HFF-Myc (cell line): ENCODE results near the gene ROPN1L.

Experiments used
- DNase-seq: peaks from one replicate; pipeline ENCODE4 v3.0.0-alpha.2; 2011; ENCODE audit warnings: low read depth; ENCODE audit errors: extremely low read depth
- H3K4me3 ChIP-seq: replicated peaks from 2 replicates; pipeline ENCODE4 v1.5.1; 2011; ENCODE audit warnings: low read depth, mild to moderate bottlenecking, control low read depth, low read length
- TF ChIP-seq, protein P1 (sequence below): IDR thresholded peaks from 2 replicates; pipeline ENCODE4 v1.5.1; 2012; ENCODE audit warnings: mild to moderate bottlenecking, low read depth, low read length, control low read depth; ENCODE audit errors: missing control alignments

The ROPN1L gene

DNA sequence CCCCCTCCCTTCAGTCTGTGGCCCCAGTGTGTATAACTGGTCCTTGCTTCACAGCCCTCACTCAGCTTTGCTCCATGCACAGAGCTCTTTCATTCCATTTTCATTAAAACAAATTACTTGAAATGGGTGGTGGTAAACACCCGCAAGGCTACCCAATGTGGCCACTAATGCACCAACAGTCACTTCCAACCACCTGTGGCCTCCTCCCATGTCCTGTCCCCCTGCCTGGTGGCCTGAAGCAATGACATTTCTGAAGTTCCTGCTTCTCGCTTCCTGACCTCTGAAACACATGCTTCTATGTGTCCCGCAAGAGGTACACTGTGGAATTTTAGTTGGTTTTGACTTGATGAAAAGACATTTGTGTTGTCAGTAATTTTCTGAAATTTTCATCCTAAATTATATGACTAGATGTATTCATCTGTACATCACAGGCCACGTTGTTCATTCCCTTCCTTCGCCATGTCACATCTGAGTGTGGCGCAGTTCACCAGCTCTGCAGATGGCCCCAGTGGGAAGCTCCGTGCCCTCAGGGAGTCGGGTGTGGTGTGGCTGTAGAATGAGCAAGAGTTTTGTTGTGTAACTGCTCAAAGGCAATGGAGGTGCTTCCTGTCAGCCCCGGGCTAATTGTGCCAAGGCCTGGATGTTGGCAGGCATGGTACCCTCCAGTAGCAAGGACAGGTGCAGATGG, 9.6 kb downstream of the ROPN1L start:
- TF ChIP-seq, protein P1, sequence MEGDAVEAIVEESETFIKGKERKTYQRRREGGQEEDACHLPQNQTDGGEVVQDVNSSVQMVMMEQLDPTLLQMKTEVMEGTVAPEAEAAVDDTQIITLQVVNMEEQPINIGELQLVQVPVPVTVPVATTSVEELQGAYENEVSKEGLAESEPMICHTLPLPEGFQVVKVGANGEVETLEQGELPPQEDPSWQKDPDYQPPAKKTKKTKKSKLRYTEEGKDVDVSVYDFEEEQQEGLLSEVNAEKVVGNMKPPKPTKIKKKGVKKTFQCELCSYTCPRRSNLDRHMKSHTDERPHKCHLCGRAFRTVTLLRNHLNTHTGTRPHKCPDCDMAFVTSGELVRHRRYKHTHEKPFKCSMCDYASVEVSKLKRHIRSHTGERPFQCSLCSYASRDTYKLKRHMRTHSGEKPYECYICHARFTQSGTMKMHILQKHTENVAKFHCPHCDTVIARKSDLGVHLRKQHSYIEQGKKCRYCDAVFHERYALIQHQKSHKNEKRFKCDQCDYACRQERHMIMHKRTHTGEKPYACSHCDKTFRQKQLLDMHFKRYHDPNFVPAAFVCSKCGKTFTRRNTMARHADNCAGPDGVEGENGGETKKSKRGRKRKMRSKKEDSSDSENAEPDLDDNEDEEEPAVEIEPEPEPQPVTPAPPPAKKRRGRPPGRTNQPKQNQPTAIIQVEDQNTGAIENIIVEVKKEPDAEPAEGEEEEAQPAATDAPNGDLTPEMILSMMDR = no peak
- no peak for DNase-seq

DNA sequence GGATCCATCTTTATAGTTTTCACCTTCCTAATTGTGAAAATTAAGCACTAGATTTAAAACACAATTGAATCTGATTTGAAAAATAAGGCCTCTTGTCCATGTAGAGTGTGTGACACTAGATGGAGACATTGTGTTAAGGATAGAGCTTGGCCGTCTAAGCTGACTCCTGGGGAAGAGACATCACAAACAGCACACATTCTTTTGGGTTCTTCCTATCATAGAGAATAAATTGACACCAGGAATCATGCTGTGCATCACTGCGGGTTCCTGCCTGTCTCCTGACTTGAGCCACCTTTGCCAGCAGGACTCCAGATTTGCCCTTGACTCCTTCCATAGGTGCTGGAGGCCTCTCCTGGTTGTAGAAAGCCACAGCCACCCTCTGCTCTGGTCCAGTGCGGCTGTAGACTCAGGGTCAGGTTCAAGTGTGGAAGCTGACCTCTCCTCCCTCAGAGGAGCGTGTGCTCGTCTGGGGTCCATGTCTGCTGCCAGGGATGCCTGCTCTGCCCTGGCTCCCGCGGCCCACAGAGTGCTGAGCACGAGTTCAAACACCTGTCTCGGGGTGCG, 11.2 kb downstream of the ROPN1L start:
- TF ChIP-seq, protein P1 = peak; percentile 72
- peak; percentile 71 for DNase-seq
- H3K4me3 ChIP-seq = no peak overlapping the region

More for the DNA sequence above, 9.6 kb downstream of the ROPN1L start:
- no peak overlapping the region for H3K4me3 ChIP-seq

DNA sequence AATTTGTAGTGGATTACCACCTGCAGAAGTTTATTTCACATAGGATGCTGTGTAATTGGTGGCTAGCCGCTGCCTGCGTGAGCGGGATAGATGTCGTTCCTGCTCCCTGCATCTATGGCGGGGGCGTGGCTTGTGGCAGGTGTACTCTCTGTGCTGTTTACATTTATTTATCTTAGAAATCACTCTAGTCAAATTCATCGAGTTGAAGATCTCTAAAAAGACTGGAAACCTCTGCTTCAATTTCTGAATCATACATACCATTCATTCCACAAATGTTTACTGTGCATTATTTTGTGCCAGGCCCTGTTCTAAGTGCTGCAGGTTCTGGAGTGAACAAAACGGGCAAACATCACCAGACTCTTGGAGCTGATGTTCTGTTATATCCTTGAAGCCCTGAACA, 11.9 kb downstream of the ROPN1L start:
- H3K4me3 ChIP-seq = no peak overlapping the region
- no peak for DNase-seq
- TF ChIP-seq, protein P1 = no peak

DNA sequence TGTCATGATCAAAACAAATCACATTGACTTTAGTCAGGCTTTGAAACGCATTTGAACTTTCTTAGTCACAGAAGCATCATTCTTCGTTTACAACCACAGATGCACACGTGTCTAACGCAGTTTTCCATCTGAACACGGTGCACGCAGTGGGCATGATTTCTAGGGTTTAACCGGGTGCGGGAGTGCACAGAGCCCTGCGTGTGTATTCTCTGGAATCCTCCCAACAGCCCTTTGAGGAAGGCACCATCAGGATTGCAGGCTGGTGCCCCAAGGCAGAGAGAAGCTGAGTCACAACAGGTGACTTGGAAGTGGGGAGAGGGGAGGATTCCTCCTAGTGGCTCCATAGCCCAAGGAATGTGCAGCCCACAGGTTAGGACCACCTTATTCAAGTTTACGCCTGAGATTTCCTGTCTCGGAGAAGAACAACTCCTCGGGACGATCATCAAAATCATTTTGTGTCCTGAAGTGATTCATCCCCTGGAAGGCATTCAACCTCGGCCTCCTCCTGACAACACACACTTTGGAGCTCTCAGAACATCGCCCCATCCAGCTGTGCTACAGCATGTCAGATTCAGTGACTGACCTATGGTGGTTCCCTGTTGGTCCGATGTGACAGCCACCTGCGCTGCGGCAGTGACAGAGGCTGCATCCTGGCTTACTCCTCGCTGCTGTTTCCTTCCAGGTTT, 13.1 kb downstream of the ROPN1L start:
- DNase-seq = no peak
- TF ChIP-seq, protein P1 = no peak
- no peak overlapping the region for H3K4me3 ChIP-seq

DNA sequence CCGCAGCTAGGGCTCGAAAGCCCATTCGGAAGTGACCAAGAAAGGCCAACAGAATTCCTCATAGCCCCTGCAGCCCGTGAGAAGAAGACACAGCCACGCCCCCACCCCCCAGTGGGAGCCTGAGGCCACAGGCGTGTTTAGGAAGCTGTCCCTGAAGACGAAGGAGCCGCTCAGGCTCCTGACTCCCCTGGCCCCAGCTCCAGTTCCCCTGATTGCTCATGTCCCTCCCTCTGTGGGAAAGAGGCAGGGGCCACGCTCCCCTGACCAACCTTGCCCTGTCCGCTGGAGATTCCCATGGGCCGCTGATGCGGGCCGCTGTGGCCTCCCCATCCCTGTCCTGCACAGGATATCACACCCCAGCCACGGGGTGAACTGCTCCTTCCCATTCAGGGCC, 13.6 kb downstream of the ROPN1L start:
- TF ChIP-seq, protein P1 = no peak
- DNase-seq = no peak
- no peak overlapping the region for H3K4me3 ChIP-seq

DNA sequence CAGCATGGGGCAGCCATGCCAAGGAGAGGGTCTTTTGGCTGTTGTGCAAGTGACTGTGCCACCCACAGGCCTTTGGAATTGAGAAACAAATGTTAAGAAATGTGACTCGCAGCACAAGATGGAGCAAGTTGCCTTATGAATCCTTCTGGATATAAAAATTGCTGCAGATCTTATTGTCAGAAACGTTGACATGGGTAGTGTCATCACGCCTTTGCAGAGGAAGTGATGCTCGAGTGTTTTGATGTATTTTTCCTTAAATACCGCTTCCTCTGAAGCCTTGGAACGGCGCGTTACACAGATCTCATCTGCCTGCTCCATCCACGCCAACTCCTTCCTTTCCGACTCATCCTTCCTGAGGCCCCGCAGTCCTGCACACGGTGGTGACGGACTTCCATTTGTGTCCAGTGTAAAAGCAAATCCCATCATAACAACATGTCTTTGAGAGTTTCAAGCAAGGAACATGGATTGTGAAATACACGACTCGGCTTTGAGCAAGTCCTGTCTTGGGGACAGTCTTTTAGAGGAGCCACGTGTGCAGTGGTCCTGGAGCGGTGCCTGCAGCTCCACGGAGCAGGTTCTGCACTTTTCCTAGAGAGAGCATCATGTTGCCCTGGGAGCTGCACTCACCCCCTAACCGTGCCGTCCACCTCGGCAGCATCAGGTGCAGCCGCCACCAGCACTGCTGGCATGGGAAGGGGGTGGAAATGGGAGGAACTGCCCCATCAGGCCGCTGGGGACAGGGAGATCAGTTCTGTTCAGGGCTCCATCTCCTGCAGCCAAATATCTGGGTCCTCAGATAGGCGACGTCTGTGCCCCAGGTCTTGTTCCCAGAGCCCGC, 15.1 kb downstream of the ROPN1L start:
- TF ChIP-seq, protein P1 = no peak
- DNase-seq = no peak
- no peak overlapping the region for H3K4me3 ChIP-seq
